Caco-2 (cell line): ENCODE results near the gene PARD3B. TPM values are rescaled to one million over a fixed set of nuclear protein-coding genes. Genes with fewer than 3 reads are reported as not detected.

Source experiments
- BruUV-seq: library from RNA; stranded (reverse); fragments of 400-500 nt; replicated peaks from 2 replicates; lab custom pipeline; 2021; lab: Mats Ljungman, UMichigan
- CTCF ChIA-PET: fragments of 300-600 bp; sonication (Branson Sonifier 250); formaldehyde crosslinking; loops from one replicate; lab custom pipeline; 2022; ENCODE audit warnings: antibody characterized with exemption; lab: Charles Lee
- POLR2A ChIA-PET: fragments of 300-600 bp; sonication (Branson Sonifier 250); formaldehyde crosslinking; loops from one replicate; lab custom pipeline; 2022; ENCODE audit warnings: antibody characterized with exemption; lab: Charles Lee
- DNase-seq, 2 experiments: peaks; one replicate each; pipeline versions ENCODE4 v3.0.0 to v3.0.0-alpha.2; 2020 to 2022
- H3K27me3 ChIP-seq: replicated peaks from 2 replicates; pipeline ENCODE4 v1.6.0; 2011; ENCODE audit warnings: low read length; ENCODE audit not compliant: control insufficient read depth, insufficient read depth
- H3K36me3 ChIP-seq: 2 replicates; pipeline ENCODE4 v1.5.1; 2011; ENCODE audit warnings: low read length; ENCODE audit not compliant: control insufficient read depth, insufficient read depth
- H3K4me1 ChIP-seq: fragments of 250-450 bp; sonication (Bioruptor Pico); 2 replicates; pipeline ENCODE4 v1.5.1; 2020; ENCODE audit warnings: mild to moderate bottlenecking
- H3K4me3 ChIP-seq: 2 replicates; pipeline ENCODE4 v1.5.1; 2011; ENCODE audit warnings: low read depth, mild to moderate bottlenecking, control low read depth, low read length
- H3K9me3 ChIP-seq: fragments of 250-450 bp; sonication (Bioruptor Pico); 2 replicates; pipeline ENCODE4 v1.5.1; 2020; ENCODE audit warnings: mild to moderate bottlenecking, moderate library complexity
- H3K27ac Mint-ChIP-seq: one replicate; pipeline ENCODE4 v1.8.0; 2022; ENCODE audit warnings: mixed read lengths; ENCODE audit not compliant: unreplicated experiment
- H3K27me3 Mint-ChIP-seq: one replicate; pipeline ENCODE4 v1.8.0; 2022; ENCODE audit warnings: mixed read lengths; ENCODE audit not compliant: insufficient read depth, unreplicated experiment
- H3K36me3 Mint-ChIP-seq: one replicate; pipeline ENCODE4 v1.8.0; 2022; ENCODE audit warnings: mild to moderate bottlenecking, mixed read lengths; ENCODE audit not compliant: insufficient read depth, unreplicated experiment
- H3K4me1 Mint-ChIP-seq: one replicate; pipeline ENCODE4 v1.8.0; 2022; ENCODE audit warnings: low read depth, mixed read lengths; ENCODE audit not compliant: unreplicated experiment
- H3K4me3 Mint-ChIP-seq: one replicate; pipeline ENCODE4 v1.8.0; 2022; ENCODE audit warnings: mild to moderate bottlenecking, moderate library complexity, mixed read lengths; ENCODE audit not compliant: unreplicated experiment
- H3K9me3 Mint-ChIP-seq: one replicate; pipeline ENCODE4 v1.8.0; 2022; ENCODE audit warnings: mixed read lengths; ENCODE audit not compliant: unreplicated experiment
- intact Hi-C: fragments of 100-400 bp; cut with micrococcal nuclease; formaldehyde crosslinking; loops from one replicate; pipeline ENCODE4 v1.10.0; 2022; ENCODE audit not compliant: unreplicated experiment
- total RNA-seq: library from RNA; stranded (reverse); gene quantifications from 2 replicates; pipeline ENCODE4 v1.2.3, GENCODE V29; 2022
- TF ChIP-seq, protein P1 (sequence below), 2 experiments: fragments of 200-600 bp in 1 of 2; IDR thresholded peaks; 1 replicate in 1 of 2; 2 replicates in 1 of 2; pipeline versions ENCODE4 v1.5.1 to v1.8.0; 2011 to 2022; ENCODE audit warnings: antibody characterized with exemption in 1 of 2, control low read depth in 1 of 2, inconsistent platforms in 1 of 2, low read depth in 1 of 2, low read length in 1 of 2, mild to moderate bottlenecking in 1 of 2, moderate library complexity in 1 of 2; ENCODE audit not compliant: insufficient read depth in 1 of 2, severe bottlenecking in 1 of 2, unreplicated experiment in 1 of 2

The PARD3B gene
- total RNA-seq, 1 experiment from 2014 or later: 68.9 TPM

DNA sequence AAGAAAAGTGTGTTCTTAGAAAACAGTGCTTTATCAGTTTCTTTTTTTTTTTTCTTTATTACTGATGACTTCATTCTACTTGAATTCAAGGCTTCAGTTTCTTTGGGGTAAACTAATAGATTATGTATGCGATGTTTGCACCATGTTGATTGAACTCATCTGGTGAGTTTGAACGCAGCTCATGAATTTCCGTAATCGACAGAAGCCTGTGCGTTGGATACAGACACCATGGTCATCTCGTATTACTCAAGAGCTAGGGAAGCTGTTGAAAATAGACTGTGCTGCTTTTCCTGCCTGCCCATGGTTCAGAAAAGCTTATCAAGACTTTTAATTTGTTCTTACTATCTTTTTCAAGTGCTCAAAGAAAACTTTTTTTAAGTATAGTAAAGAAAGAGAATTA lies 951.5 kb downstream of the PARD3B start:
- Mint-ChIP-seq H3K4me3 (no peak overlapping the region), H3K9me3 (peaks cover 8% of the 10 kb centered on the region), H3K36me3 (peaks cover 25% of the 10 kb centered on the region), H3K27ac (no peak overlapping the region), H3K27me3 (no peaks in the 10 kb centered on the region), H3K4me1 (peaks cover 35% of the 10 kb centered on the region)
- TF ChIP-seq, protein P1, sequence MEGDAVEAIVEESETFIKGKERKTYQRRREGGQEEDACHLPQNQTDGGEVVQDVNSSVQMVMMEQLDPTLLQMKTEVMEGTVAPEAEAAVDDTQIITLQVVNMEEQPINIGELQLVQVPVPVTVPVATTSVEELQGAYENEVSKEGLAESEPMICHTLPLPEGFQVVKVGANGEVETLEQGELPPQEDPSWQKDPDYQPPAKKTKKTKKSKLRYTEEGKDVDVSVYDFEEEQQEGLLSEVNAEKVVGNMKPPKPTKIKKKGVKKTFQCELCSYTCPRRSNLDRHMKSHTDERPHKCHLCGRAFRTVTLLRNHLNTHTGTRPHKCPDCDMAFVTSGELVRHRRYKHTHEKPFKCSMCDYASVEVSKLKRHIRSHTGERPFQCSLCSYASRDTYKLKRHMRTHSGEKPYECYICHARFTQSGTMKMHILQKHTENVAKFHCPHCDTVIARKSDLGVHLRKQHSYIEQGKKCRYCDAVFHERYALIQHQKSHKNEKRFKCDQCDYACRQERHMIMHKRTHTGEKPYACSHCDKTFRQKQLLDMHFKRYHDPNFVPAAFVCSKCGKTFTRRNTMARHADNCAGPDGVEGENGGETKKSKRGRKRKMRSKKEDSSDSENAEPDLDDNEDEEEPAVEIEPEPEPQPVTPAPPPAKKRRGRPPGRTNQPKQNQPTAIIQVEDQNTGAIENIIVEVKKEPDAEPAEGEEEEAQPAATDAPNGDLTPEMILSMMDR (IDR thresholded peaks at IDR 0.05; ENCODE audit: insufficient read depth in 1 of 2, low read depth in 1 of 2, low read length in 1 of 2, severe bottlenecking in 1 of 2, unreplicated experiment in 1 of 2): no peak
- no peak for DNase-seq
- intact Hi-C loops: loop anchor here (2.0 kb wide), 1 partner anchor 58 kb away; no protein-coding TSS in a partner anchor
- Histone ChIP-seq H3K27me3 (no peaks in the 10 kb centered on the region), H3K9me3 (no peaks in the 10 kb centered on the region), H3K4me3 (no peak overlapping the region), H3K36me3 (no peaks in the 10 kb centered on the region), H3K4me1 (peaks cover 27% of the 10 kb centered on the region)
- ChIA-PET POLR2A (no interaction called here), CTCF (interaction anchor here (0.7 kb wide), 1 partner anchor 234 kb away, joined by 4 read pairs; no protein-coding TSS in a partner anchor)
- BruUV-seq: no TSS peak

GRCh38 chr2:205499006-205499405 lies 953.7 kb downstream of the PARD3B start:
- Mint-ChIP-seq H3K9me3 (peaks cover 8% of the 10 kb centered on the region), H3K4me3 (no peak overlapping the region), H3K36me3 (peaks cover 31% of the 10 kb centered on the region), H3K4me1 (peaks cover 41% of the 10 kb centered on the region), H3K27ac (no peak overlapping the region), H3K27me3 (no peaks in the 10 kb centered on the region)
- no TSS peak for BruUV-seq
- CTCF ChIA-PET: no interaction called here
- Histone ChIP-seq H3K4me1 (peaks cover 27% of the 10 kb centered on the region), H3K27me3 (no peaks in the 10 kb centered on the region), H3K36me3 (no peaks in the 10 kb centered on the region), H3K4me3 (no peak overlapping the region), H3K9me3 (no peaks in the 10 kb centered on the region)
- POLR2A ChIA-PET: no interaction called here
- TF ChIP-seq, protein P1 (IDR thresholded peaks at IDR 0.05; ENCODE audit: insufficient read depth in 1 of 2, low read depth in 1 of 2, low read length in 1 of 2, severe bottlenecking in 1 of 2, unreplicated experiment in 1 of 2): no peak
- intact Hi-C loops: no loop called here
- no peak for DNase-seq

GRCh38 chr2:205500065-205500464 lies 954.8 kb downstream of the PARD3B start:
- no peak for DNase-seq
- ChIA-PET CTCF (no interaction called here), POLR2A (no interaction called here)
- H3K4me1 ChIP-seq: peaks cover 22% of the 10 kb centered on the region
- intact Hi-C loops: no loop called here
- H3K9me3 ChIP-seq: no peaks in the 10 kb centered on the region
- H3K27me3 Mint-ChIP-seq: no peaks in the 10 kb centered on the region
- H3K4me1 Mint-ChIP-seq: peaks cover 40% of the 10 kb centered on the region
- H3K36me3 Mint-ChIP-seq: peaks cover 31% of the 10 kb centered on the region
- TF ChIP-seq, protein P1 (IDR thresholded peaks at IDR 0.05; ENCODE audit: insufficient read depth in 1 of 2, low read depth in 1 of 2, low read length in 1 of 2, severe bottlenecking in 1 of 2, unreplicated experiment in 1 of 2): no peak
- no peaks in the 10 kb centered on the region for H3K36me3 ChIP-seq
- peak overlapping the region; percentile 52 for H3K27ac Mint-ChIP-seq
- no TSS peak for BruUV-seq
- no peak overlapping the region for H3K4me3 Mint-ChIP-seq
- no peaks in the 10 kb centered on the region for H3K27me3 ChIP-seq
- H3K4me3 ChIP-seq: no peak overlapping the region
- H3K9me3 Mint-ChIP-seq: peaks cover 8% of the 10 kb centered on the region
